Hepatocyte (in vitro differentiated cells): ENCODE data around the gene MAD1L1. TPM values are rescaled to one million over a fixed set of nuclear protein-coding genes. Genes with fewer than 3 reads are reported as not detected.

ENCODE experiments used
- DNase-seq: peaks from one replicate; pipeline ENCODE4 v3.0.0-alpha.2; 2016; ENCODE audit warnings: low spot score
- H2AFZ ChIP-seq: fragments of 200-600 bp; sonication (generic); 2 replicates; pipeline ENCODE4 v1.6.0; 2016; ENCODE audit warnings: antibody characterized with exemption, mild to moderate bottlenecking
- H3K27ac ChIP-seq: fragments of 200-600 bp; sonication (generic); 2 replicates; pipeline ENCODE4 v1.5.1; 2016; ENCODE audit warnings: mild to moderate bottlenecking
- H3K27me3 ChIP-seq: fragments of 200-600 bp; sonication (generic); 2 replicates; pipeline ENCODE4 v1.6.1; 2016
- H3K36me3 ChIP-seq: fragments of 200-600 bp; sonication (generic); replicated peaks from 2 replicates; pipeline ENCODE4 v1.5.1; 2016; ENCODE audit warnings: low read depth; ENCODE audit not compliant: insufficient read depth
- H3K4me1 ChIP-seq: fragments of 200-600 bp; sonication (generic); 2 replicates; pipeline ENCODE4 v1.5.1; 2016; ENCODE audit warnings: mild to moderate bottlenecking, moderate library complexity; ENCODE audit not compliant: insufficient read depth
- H3K4me2 ChIP-seq: fragments of 200-600 bp; sonication (generic); 2 replicates; pipeline ENCODE4 v1.6.0; 2016
- H3K4me3 ChIP-seq: fragments of 200-600 bp; sonication (generic); 2 replicates; pipeline ENCODE4 v1.5.1; 2016; ENCODE audit warnings: mild to moderate bottlenecking
- H3K79me2 ChIP-seq: fragments of 200-600 bp; sonication (generic); 2 replicates; pipeline ENCODE4 v1.6.0; 2017; ENCODE audit warnings: mild to moderate bottlenecking
- H3K9me2 ChIP-seq: fragments of 200-600 bp; sonication (generic); replicated peaks from 2 replicates; pipeline ENCODE4 v1.6.0; 2017; ENCODE audit warnings: mild to moderate bottlenecking; ENCODE audit not compliant: insufficient read depth
- H3K9me3 ChIP-seq: fragments of 200-600 bp; sonication (generic); 2 replicates; pipeline ENCODE4 v1.5.1; 2016; ENCODE audit warnings: low read depth, mild to moderate bottlenecking
- H4K20me1 ChIP-seq: fragments of 200-600 bp; sonication (generic); 2 replicates; pipeline ENCODE4 v1.6.0; 2016; ENCODE audit warnings: mild to moderate bottlenecking; ENCODE audit not compliant: insufficient read depth, poor library complexity, severe bottlenecking
- CTCF ChIP-seq: fragments of 200-600 bp; sonication (generic); IDR thresholded peaks from 2 replicates; pipeline ENCODE4 v1.5.1; 2016; ENCODE audit warnings: antibody characterized with exemption, mild to moderate bottlenecking; ENCODE audit not compliant: poor library complexity
- EZH2 ChIP-seq: fragments of 200-600 bp; sonication (generic); IDR thresholded peaks from 2 replicates; pipeline ENCODE4 v1.6.1; 2016; ENCODE audit warnings: antibody characterized with exemption, mild to moderate bottlenecking, borderline replicate concordance
- EZH2phosphoT487 ChIP-seq: fragments of 200-600 bp; sonication (generic); IDR thresholded peaks from one replicate; pipeline ENCODE4 v1.6.1; 2018; ENCODE audit warnings: antibody characterized with exemption, mild to moderate bottlenecking, low read depth, moderate library complexity; ENCODE audit not compliant: unreplicated experiment, severe bottlenecking
- WGBS: methylation state at CpG from one replicate; pipeline ENCODE4 v1.1.6; 2016; ENCODE audit warnings: low lambda C conversion rate; ENCODE audit errors: missing lambda C conversion rate; 5-methylcytosine and 5-hydroxymethylcytosine counted together
- polyA plus RNA-seq: library from polyadenylated mRNA; unstranded; fragments of >200 nt; fragmentation: Nextera tagmentation; extraction: Ambion mirVana; gene quantifications from 2 replicates; pipeline ENCODE4 v1.2.1, GENCODE V29; 2016
- total RNA-seq: library from RNA; depleted of rRNA; stranded (reverse); fragments of >200 nt; gene quantifications from 2 replicates; pipeline ENCODE4 v1.2.3, GENCODE V29; 2014

The MAD1L1 gene
- total and polyA plus RNA-seq, 2 experiments from 2014 or later: 30.7 to 31.0 TPM

DNA sequence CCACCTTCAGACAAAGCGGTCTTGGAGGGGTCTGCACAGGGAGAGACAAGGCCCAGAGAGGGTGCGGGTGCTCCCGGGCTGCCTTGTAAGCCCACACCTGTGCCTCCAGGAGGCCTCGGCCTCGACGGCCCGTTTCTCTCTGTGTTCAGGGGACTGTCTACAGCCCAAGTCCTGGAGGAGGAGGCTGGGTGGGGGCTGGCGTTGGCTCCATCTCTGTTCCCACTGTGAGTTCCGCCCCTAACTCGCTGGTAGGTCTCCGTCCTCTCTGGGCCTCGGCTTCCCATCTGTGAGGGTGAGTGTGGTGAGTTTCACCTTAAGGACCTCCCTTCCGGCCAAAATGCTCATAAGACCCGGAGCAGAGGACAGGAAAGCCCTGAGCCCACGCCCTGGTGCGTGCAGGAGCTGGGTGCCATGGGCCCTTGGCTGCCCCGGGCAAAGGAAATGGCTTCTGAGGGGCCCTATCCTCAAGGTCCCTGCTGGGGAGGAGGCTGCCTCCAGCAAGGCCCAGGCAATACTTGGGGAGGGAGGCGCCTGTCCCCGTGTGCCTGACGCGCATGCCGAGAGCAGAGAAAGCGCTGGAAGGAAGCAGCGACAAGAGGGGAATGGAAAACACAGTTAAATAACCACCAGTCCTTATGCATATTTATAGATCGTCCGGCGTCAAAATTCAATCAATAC, 285.8 kb downstream of the MAD1L1 start:
- Histone ChIP-seq H3K4me3 (no peak overlapping the region), H3K27me3 (no peaks in the 10 kb centered on the region), H2AFZ (no peak overlapping the region), H3K4me2 (no peak overlapping the region), H3K27ac (no peak overlapping the region), H3K9me3 (no peaks in the 10 kb centered on the region), H4K20me1 (no peaks in the 10 kb centered on the region), H3K79me2 (no peaks in the 10 kb centered on the region), H3K9me2 (no peaks in the 10 kb centered on the region), H3K4me1 (peaks cover 11% of the 10 kb centered on the region), H3K36me3 (no peaks in the 10 kb centered on the region)
- TF ChIP-seq EZH2phosphoT487 (no peak), CTCF (no peak), EZH2 (no peak)
- no peak for DNase-seq
- WGBS: 88% methylated on average over 27 of the region's 27 CpGs

DNA sequence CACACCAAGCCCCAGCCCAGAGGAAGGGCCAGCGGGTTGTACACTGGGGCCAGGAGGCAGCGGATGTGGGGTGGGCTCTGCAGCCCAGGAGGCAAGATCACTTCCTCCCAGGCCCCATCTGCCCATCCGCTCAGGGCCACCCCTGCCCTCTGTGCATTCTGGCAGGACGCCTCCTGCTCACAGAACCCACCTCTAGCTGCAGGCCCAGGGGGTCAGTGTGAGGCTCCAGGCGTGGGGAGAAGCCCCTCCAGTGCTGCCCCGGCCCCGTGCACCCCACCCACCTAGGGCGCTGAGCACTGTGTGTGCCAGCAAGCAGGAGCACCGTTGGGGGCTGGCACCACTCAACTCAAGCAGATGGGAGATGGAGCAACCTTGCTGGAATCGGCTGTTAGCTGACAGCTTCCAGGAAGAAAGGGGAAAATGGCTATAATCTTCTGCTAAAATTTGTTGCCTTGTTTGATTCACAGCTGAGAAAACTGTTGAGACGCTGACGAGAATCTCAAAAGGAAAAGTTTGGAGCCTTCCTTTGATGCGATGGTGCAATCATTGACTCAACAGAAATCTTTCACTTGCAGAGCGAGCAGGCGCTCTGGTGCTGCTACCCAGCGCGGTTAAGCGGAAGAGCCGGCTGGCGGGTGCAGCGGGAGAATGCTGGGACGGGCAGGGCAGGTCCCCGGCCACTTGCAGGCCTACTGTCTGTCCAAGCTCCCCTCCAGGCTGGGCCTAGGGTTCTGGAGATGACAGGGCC, 286.5 kb downstream of the MAD1L1 start:
- H3K9me2 ChIP-seq: no peaks in the 10 kb centered on the region
- TF ChIP-seq CTCF (no peak), EZH2phosphoT487 (no peak), EZH2 (no peak)
- H3K27me3 ChIP-seq: no peaks in the 10 kb centered on the region
- 96% methylated on average over 23 of the region's 23 CpGs for WGBS
- H2AFZ ChIP-seq: no peak overlapping the region
- H3K9me3 ChIP-seq: no peaks in the 10 kb centered on the region
- H3K4me3 ChIP-seq: no peak overlapping the region
- no peaks in the 10 kb centered on the region for H4K20me1 ChIP-seq
- H3K27ac ChIP-seq: no peak overlapping the region
- no peak overlapping the region for H3K4me2 ChIP-seq
- peaks cover 11% of the 10 kb centered on the region for H3K4me1 ChIP-seq
- no peaks in the 10 kb centered on the region for H3K79me2 ChIP-seq
- DNase-seq: no peak
- H3K36me3 ChIP-seq: no peaks in the 10 kb centered on the region

- Histone ChIP-seq H3K27me3 (no peaks in the 10 kb centered on the region), H3K4me1 (peaks cover 11% of the 10 kb centered on the region), H3K79me2 (no peaks in the 10 kb centered on the region), H3K4me3 (no peak overlapping the region), H3K9me2 (no peaks in the 10 kb centered on the region), H3K4me2 (no peak overlapping the region), H3K9me3 (no peaks in the 10 kb centered on the region), H2AFZ (no peak overlapping the region), H4K20me1 (no peaks in the 10 kb centered on the region), H3K36me3 (no peaks in the 10 kb centered on the region), H3K27ac (no peak overlapping the region)
- 82% methylated on average over 13 of the region's 14 CpGs for WGBS
- TF ChIP-seq EZH2phosphoT487 (no peak), CTCF (no peak), EZH2 (no peak)
- no peak for DNase-seq
Measured at GRCh38 chr7:1945558-1945957, 287.2 kb downstream of the MAD1L1 start.
